Kidney (tissue), 14 donors: ENCODE results near the gene STK36. TPM values are rescaled to one million over a fixed set of nuclear protein-coding genes. Genes with fewer than 3 reads are reported as not detected.

Source experiments
- DNase-seq, 5 donors: peaks; one replicate each; pipeline ENCODE4 v3.0.0-alpha.2; 2013 to 2020
- FAIRE-seq: peaks from 2 replicates; lab custom pipeline; 2012; peaks lifted over from hg19 to GRCh38; lab: Jason Lieb, UNC
- H3K27ac ChIP-seq, 2 donors: one replicate each; pipeline ENCODE4 v1.7.0; 2013; ENCODE audit warnings: low read depth in 2 of 2, low read length in 2 of 2, inconsistent platforms in 1 of 2
- H3K27me3 ChIP-seq: one replicate; pipeline ENCODE4 v1.7.1; 2013; ENCODE audit warnings: low read length, inconsistent platforms; ENCODE audit not compliant: control insufficient read depth, insufficient read depth
- H3K36me3 ChIP-seq, 3 donors: one replicate each; pipeline versions ENCODE4 v1.7.0 to v1.7.1; 2013; ENCODE audit warnings: low read length in 3 of 3, control low read depth in 1 of 3, inconsistent platforms in 1 of 3; ENCODE audit not compliant: insufficient read depth in 3 of 3, control insufficient read depth in 2 of 3
- H3K4me1 ChIP-seq, 3 donors: one replicate each; pipeline versions ENCODE4 v1.7.0 to v1.7.1; 2013; ENCODE audit warnings: low read length in 3 of 3, inconsistent platforms in 1 of 3, low read depth in 1 of 3; ENCODE audit not compliant: control insufficient read depth in 2 of 3, insufficient read depth in 2 of 3
- H3K4me3 ChIP-seq, 3 donors: one replicate each; pipeline versions ENCODE4 v1.7.0 to v1.8.1; 2013; ENCODE audit warnings: low read length in 3 of 3, control low read depth in 1 of 3, inconsistent platforms in 1 of 3
- H3K9ac ChIP-seq, 3 donors: one replicate each; pipeline versions ENCODE4 v1.7.0 to v1.7.1; 2013; ENCODE audit warnings: low read length in 3 of 3, control low read depth in 1 of 3, inconsistent platforms in 1 of 3
- H3K9me3 ChIP-seq, 3 donors: one replicate each; pipeline versions ENCODE4 v1.7.0 to v1.7.1; 2013; ENCODE audit warnings: low read length in 3 of 3, control low read depth in 1 of 3, inconsistent platforms in 1 of 3; ENCODE audit not compliant: control insufficient read depth in 2 of 3, insufficient read depth in 1 of 3
- intact Hi-C: fragments of 100-400 bp; cut with DNase I; formaldehyde crosslinking; loops from one replicate; pipeline ENCODE4 v1.11.1; 2022
- polyA plus RNA-seq: library from polyadenylated mRNA; stranded (reverse); fragments of 350-450 nt; fragmentation: Illumina TruSeq; extraction: RNeasy Lipid Tissue Mini Kit (QIAGEN cat#74804); gene quantifications from one replicate; pipeline ENCODE4 v1.2.3, GENCODE V29; 2014; ENCODE audit warnings: low read depth, low replicate concordance; ENCODE audit not compliant: insufficient read depth
- total RNA-seq: library from RNA; stranded (reverse); fragmentation: NEBNext Ultra II Directional; extraction: Animal tissue kit (Norgen Biotek cat#: 25700); gene quantifications from one replicate; pipeline ENCODE4 v1.2.1, GENCODE V29; 2021
- TF ChIP-seq, protein P1 (sequence below): IDR thresholded peaks from 3 replicates; pipeline ENCODE4 v1.5.1; 2012; ENCODE audit warnings: mild to moderate bottlenecking, moderate library complexity, borderline replicate concordance; ENCODE audit not compliant: insufficient read depth; ENCODE audit errors: extremely low read depth
- donor health status: control.
- donor health status: control.
- donor health status: control.
- donor health status: control.
- donor health status: control.
- donor health status: DM: yes; HTN: yes; CAD: no.
- donor health status: Normal renal cell carcinoma (clear cell type).

STK36 gene
- total and polyA plus RNA-seq, 2 donors from 2014 or later: 18.5 to 53.7 TPM

DNA sequence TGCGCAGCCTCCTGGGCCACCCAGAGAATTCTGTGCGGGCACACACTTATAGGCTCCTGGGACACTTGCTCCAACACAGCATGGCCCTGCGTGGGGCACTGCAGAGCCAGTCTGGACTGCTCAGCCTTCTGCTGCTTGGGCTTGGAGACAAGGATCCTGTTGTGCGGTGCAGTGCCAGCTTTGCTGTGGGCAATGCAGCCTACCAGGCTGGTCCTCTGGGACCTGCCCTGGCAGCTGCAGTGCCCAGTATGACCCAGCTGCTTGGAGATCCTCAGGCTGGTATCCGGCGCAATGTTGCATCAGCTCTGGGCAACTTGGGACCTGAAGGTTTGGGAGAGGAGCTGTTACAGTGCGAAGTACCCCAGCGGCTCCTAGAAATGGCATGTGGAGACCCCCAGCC lies 27.0 kb downstream of the STK36 start:
- TF ChIP-seq, protein P1, sequence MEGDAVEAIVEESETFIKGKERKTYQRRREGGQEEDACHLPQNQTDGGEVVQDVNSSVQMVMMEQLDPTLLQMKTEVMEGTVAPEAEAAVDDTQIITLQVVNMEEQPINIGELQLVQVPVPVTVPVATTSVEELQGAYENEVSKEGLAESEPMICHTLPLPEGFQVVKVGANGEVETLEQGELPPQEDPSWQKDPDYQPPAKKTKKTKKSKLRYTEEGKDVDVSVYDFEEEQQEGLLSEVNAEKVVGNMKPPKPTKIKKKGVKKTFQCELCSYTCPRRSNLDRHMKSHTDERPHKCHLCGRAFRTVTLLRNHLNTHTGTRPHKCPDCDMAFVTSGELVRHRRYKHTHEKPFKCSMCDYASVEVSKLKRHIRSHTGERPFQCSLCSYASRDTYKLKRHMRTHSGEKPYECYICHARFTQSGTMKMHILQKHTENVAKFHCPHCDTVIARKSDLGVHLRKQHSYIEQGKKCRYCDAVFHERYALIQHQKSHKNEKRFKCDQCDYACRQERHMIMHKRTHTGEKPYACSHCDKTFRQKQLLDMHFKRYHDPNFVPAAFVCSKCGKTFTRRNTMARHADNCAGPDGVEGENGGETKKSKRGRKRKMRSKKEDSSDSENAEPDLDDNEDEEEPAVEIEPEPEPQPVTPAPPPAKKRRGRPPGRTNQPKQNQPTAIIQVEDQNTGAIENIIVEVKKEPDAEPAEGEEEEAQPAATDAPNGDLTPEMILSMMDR: no peak
- DNase-seq (no peak), FAIRE-seq (no peak)
- H3K9me3 ChIP-seq: no peaks in the 10 kb centered on the region
- H3K4me3 ChIP-seq: no peak overlapping the region
- H3K27me3 ChIP-seq: no peaks in the 10 kb centered on the region
- H3K4me1 ChIP-seq: no peaks in the 10 kb centered on the region
- intact Hi-C loops: no loop called here
- H3K36me3 ChIP-seq: peaks cover 3 to 24% (median 19%) of the 10 kb centered on the region in 3 donors
- no peak overlapping the region for H3K27ac ChIP-seq
- no peak overlapping the region for H3K9ac ChIP-seq

DNA sequence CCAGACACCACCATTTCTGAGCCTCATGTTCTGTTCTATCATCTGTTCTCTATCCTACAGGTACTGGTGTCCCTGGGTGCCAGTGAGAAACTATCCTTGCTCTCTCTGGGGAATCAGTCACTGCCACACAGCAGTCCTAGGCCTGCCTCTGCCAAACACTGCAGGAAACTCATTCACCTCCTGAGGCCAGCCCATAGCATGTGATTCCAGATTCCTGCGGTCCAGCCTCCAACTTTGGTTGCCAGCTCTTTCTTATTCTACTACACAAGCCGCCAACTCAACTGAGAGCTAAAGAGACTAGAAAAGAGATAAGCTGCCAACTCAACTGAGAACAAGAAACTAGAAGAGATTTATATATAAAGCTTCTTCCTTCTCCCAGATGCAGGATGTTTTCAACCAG lies 29.9 kb downstream of the STK36 start:
- Histone ChIP-seq H3K27me3 (no peaks in the 10 kb centered on the region), H3K4me3 (no peak overlapping the region), H3K9ac (no peak overlapping the region), H3K36me3 (peaks cover 2 to 14% (median 11%) of the 10 kb centered on the region in 3 donors), H3K9me3 (no peaks in the 10 kb centered on the region), H3K27ac (no peak overlapping the region), H3K4me1 (no peaks in the 10 kb centered on the region)
- DNase-seq: no peak
- intact Hi-C loops: no loop called here
- TF ChIP-seq, protein P1: no peak
- no peak for FAIRE-seq

DNA sequence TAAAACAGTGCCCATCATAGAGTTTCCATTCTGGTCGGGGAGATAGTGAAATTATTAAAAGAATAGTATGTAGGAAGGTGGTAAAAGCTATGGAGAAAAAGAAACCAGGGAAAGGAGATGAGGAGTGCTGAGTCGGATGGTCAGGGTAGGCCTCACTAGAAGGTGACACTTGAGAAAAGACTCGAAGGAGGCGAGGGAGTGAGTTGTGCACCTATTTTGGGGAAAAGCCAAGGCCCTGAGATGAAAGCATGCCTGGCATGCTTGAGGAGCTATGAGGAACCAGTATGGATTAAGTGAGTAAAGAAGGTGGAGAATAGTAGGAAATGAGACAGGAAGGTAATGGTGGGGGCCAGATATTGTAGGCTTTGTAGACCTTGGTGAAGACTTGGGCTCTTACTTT lies 31.5 kb downstream of the STK36 start:
- H3K27me3 ChIP-seq: no peaks in the 10 kb centered on the region
- no peaks in the 10 kb centered on the region for H3K4me1 ChIP-seq
- no peak overlapping the region for H3K4me3 ChIP-seq
- H3K9ac ChIP-seq: no peak overlapping the region
- intact Hi-C loops: no loop called here
- FAIRE-seq (no peak), DNase-seq (no peak)
- H3K9me3 ChIP-seq: no peaks in the 10 kb centered on the region
- no peak overlapping the region for H3K27ac ChIP-seq
- peaks cover 0 to 8% (median 6%) of the 10 kb centered on the region in 3 donors for H3K36me3 ChIP-seq
- TF ChIP-seq, protein P1: no peak

DNA sequence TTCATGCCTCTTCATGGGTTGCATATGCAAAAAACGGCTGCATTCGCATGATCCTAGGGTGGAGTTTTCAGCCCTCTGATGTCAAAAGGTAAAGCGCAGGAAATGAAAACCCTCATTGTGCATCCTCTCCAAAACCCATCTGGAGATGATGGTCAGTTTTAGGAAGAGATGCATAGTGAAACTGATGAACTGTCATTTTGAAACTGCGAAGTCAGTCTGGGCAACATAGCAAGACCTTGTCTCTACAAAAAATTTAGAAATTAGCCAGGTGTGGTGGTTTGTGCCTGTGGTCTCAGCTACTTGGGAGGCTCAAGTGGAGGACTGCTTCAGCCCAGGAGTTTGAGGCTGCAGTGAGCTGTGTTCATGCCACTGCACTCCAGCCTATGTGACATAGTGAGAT lies 36.2 kb downstream of the STK36 start:
- no peak for DNase-seq
- no peak for FAIRE-seq
- Histone ChIP-seq H3K9me3 (no peaks in the 10 kb centered on the region), H3K4me1 (peaks cover 3 to 6% (median 6%) of the 10 kb centered on the region in 3 donors), H3K27ac (no peak overlapping the region), H3K27me3 (no peaks in the 10 kb centered on the region), H3K36me3 (no peaks in the 10 kb centered on the region), H3K9ac (no peak overlapping the region), H3K4me3 (no peak overlapping the region)
- intact Hi-C loops: no loop called here
- TF ChIP-seq, protein P1: no peak
